Osteocyte (in vitro differentiated cells): ENCODE data around the gene FAM13A. TPM values are rescaled to one million over a fixed set of nuclear protein-coding genes. Genes with fewer than 3 reads are reported as not detected.
A peak's percentile ranks its signal among the peaks of the same experiment; 100 is the strongest.
"Not testable (repeated sequence)": the region's sequence is repeated elsewhere in the genome, so short reads cannot be mapped to it uniquely, and the experiment has no call there.

Experiments used
- DNase-seq: peaks from one replicate; pipeline ENCODE4 v3.0.0; 2021; ENCODE audit warnings: mixed read lengths; ENCODE audit not compliant: unreplicated experiment; ENCODE audit errors: extremely low spot score
- H3K27ac Mint-ChIP-seq: one replicate; pipeline ENCODE4 v1.8.0; 2021; ENCODE audit warnings: mild to moderate bottlenecking, mixed read lengths; ENCODE audit not compliant: unreplicated experiment
- H3K27me3 Mint-ChIP-seq: one replicate; pipeline ENCODE4 v1.8.0; 2021; ENCODE audit warnings: mixed read lengths; ENCODE audit not compliant: unreplicated experiment
- H3K36me3 Mint-ChIP-seq: one replicate; pipeline ENCODE4 v1.8.0; 2021; ENCODE audit warnings: mixed read lengths; ENCODE audit not compliant: unreplicated experiment
- H3K4me1 Mint-ChIP-seq: one replicate; pipeline ENCODE4 v1.8.0; 2021; ENCODE audit warnings: mixed read lengths; ENCODE audit not compliant: unreplicated experiment
- H3K4me3 Mint-ChIP-seq: one replicate; pipeline ENCODE4 v1.8.0; 2021; ENCODE audit warnings: mild to moderate bottlenecking, moderate library complexity, mixed read lengths; ENCODE audit not compliant: unreplicated experiment
- H3K9me3 Mint-ChIP-seq: one replicate; pipeline ENCODE4 v1.8.0; 2021; ENCODE audit warnings: mixed read lengths; ENCODE audit not compliant: unreplicated experiment
- total RNA-seq: library from RNA; stranded (reverse); gene quantifications from 2 replicates; pipeline ENCODE4 v1.2.1, GENCODE V29; 2021
- TF ChIP-seq, protein P1 (sequence below): fragments of 200-600 bp; sonication (generic); IDR thresholded peaks from 2 replicates; pipeline ENCODE4 v1.5.0; 2021; ENCODE audit warnings: antibody characterized with exemption, mild to moderate bottlenecking, moderate library complexity

The FAM13A gene
- total RNA-seq, 1 donor from 2014 or later: 18.5 TPM

DNA sequence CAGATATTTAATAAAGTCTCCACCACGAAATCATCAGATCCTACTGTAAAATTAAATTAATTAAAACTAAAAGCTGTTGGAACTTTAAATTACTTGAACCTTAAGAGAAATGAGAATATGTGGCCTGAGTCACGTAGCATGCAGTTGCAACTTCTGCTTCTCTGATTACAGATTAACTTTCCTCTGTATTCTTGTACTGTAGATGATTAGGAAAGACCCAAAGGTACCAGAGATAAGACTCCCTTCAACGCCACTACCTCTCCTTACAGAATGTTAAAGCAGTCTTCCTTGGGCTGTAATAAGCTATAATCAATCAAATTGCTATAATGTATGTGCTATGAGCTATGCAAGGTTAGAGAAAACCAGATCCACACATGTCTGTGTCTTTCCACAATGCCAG lies 47.9 kb downstream of the FAM13A start:
- Mint-ChIP-seq H3K36me3 (peaks cover 10% of the 10 kb centered on the region), H3K27ac (no peak overlapping the region), H3K27me3 (no peaks in the 10 kb centered on the region), H3K4me1 (no peaks in the 10 kb centered on the region), H3K9me3 (no peaks in the 10 kb centered on the region), H3K4me3 (no peak overlapping the region)
- TF ChIP-seq, protein P1, sequence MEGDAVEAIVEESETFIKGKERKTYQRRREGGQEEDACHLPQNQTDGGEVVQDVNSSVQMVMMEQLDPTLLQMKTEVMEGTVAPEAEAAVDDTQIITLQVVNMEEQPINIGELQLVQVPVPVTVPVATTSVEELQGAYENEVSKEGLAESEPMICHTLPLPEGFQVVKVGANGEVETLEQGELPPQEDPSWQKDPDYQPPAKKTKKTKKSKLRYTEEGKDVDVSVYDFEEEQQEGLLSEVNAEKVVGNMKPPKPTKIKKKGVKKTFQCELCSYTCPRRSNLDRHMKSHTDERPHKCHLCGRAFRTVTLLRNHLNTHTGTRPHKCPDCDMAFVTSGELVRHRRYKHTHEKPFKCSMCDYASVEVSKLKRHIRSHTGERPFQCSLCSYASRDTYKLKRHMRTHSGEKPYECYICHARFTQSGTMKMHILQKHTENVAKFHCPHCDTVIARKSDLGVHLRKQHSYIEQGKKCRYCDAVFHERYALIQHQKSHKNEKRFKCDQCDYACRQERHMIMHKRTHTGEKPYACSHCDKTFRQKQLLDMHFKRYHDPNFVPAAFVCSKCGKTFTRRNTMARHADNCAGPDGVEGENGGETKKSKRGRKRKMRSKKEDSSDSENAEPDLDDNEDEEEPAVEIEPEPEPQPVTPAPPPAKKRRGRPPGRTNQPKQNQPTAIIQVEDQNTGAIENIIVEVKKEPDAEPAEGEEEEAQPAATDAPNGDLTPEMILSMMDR: no peak
- DNase-seq: no peak

DNA sequence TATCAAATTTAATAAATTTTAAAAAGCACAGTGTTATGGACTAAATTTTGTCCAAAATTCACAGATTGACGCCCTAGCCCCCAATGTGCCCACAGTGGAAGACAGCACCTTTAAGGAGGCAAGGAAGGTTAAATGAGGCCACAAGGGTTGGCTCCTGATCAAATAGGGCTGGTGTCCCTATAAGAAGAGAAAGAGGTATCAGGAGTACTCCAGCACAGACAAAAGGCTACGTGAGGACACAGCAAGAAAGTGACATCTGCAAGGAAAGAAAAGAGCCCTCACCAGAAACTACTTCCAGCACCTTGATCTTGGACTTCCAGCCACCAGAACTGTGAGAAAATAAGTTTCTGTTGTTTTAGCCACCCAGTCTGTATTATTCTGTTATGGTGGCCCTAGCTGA lies 48.8 kb downstream of the FAM13A start:
- no peak for DNase-seq
- TF ChIP-seq, protein P1: no peak
- Mint-ChIP-seq H3K27ac (no peak overlapping the region), H3K4me1 (no peaks in the 10 kb centered on the region), H3K4me3 (no peak overlapping the region), H3K36me3 (peaks cover 10% of the 10 kb centered on the region), H3K9me3 (no peaks in the 10 kb centered on the region), H3K27me3 (no peaks in the 10 kb centered on the region)

DNA sequence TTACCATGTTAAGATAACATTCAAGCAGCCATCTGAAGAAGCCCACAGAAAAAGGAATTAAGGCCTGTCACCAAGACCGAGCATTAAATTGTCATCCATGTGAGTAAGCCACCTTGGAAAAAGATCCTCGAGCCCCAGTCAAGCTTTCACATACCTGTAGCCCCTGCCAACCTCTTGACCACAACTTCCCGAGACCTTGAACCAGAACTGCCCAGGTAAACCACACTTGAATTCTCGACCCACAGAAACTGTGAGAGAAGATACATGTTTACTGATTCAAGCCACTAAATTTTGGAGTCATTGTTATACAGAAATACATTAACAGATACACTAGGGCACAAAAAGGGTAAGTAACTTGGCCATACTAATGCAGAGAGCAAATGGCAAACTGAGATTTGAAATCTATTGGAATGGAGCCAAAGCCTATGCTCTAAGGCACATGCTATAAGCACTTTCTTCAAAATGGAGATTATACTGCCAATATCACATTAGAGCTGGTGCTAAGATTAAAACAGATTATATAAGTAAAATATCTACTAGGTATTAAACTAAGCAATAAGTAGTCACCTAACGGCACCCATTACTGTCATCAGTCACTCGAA lies 49.5 kb downstream of the FAM13A start:
- Mint-ChIP-seq H3K27me3 (no peaks in the 10 kb centered on the region), H3K9me3 (no peaks in the 10 kb centered on the region), H3K4me3 (no peak overlapping the region), H3K27ac (no peak overlapping the region), H3K4me1 (peaks cover 7% of the 10 kb centered on the region), H3K36me3 (peaks cover 10% of the 10 kb centered on the region)
- TF ChIP-seq, protein P1: no peak
- DNase-seq: no peak

DNA sequence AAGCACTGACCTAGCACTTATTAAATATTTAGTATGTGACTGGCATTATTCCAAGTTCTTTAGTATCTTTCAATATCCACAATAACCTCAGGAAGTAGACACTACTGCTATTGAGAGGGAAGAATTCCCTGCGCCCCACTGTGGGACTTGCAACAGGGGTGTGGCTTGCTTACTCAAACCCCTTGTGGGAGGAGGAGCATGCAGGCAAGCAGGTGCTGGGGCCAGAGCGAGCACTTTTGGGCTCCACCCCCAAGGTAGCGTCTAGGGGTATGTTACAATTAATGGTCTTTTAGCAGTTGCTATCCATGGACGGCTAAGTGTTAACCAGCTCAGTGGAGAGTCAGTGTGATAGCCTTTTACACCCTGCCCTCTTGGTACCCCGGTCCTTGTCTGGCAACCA lies 50.7 kb downstream of the FAM13A start:
- Mint-ChIP-seq H3K9me3 (no peaks in the 10 kb centered on the region), H3K27me3 (no peaks in the 10 kb centered on the region), H3K4me3 (no peak overlapping the region), H3K27ac (peak overlapping the region; percentile 11), H3K36me3 (peaks cover 10% of the 10 kb centered on the region), H3K4me1 (peaks cover 18% of the 10 kb centered on the region)
- TF ChIP-seq, protein P1: no peak
- DNase-seq: no peak

DNA sequence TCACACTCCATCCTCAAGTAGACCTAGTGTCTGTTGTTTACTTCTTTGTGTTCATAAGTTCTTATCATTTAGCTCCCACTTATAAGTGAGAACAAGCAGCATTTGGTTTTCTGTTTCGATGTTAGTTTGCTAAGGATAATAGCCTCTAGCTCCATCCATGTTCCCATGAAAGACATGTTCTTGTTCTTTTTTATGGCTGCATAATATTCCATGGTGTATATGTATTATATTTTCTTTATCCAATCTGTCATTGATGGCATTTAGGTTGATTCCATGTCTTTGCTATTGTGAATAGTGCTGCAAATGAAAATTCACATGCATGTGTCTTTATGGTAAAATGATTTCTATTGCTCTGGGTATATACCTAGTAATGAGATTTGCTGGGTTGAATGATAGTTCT lies 51.9 kb downstream of the FAM13A start:
- H3K4me1 Mint-ChIP-seq: peaks cover 24% of the 10 kb centered on the region
- not testable (repeated sequence) for H3K27me3 Mint-ChIP-seq, H3K27ac Mint-ChIP-seq, H3K4me3 Mint-ChIP-seq, H3K9me3 Mint-ChIP-seq, DNase-seq
- H3K36me3 Mint-ChIP-seq: peaks cover 16% of the 10 kb centered on the region
